Neural cell (in vitro differentiated cells): ENCODE data around the gene LIPA. TPM values are rescaled to one million over a fixed set of nuclear protein-coding genes. Genes with fewer than 3 reads are reported as not detected.

Source experiments
- polyA plus RNA-seq: library from polyadenylated mRNA; depleted of rRNA; stranded (reverse); fragments of >200 nt; gene quantifications from 2 replicates; pipeline ENCODE4 v1.2.3, GENCODE V29; 2014

LIPA gene
- polyA plus RNA-seq, 1 donor from 2014 or later, result 20.8 TPM

Other genes with a start within 250 kb of the LIPA start
- gene CH25H, start 44.5 kb downstream of the LIPA start, polyA plus RNA-seq, result 0.22 TPM in 1 of 2 replicates, not detected in the other
- gene IFIT2, start 50.3 kb upstream of the LIPA start, polyA plus RNA-seq, result 0.26 and 1.1 TPM in 2 replicates
- 0.24 TPM in 1 of 2 replicates, not detected in the other for gene IFIT3, start 76.2 kb upstream of the LIPA start, polyA plus RNA-seq
- gene IFIT1B, start 126.3 kb upstream of the LIPA start, polyA plus RNA-seq, result not detected in 2 replicates
- 0.20 TPM in 1 of 2 replicates, not detected in the other for gene IFIT1, start 140.8 kb upstream of the LIPA start, polyA plus RNA-seq
- gene IFIT5, start 162.8 kb upstream of the LIPA start, polyA plus RNA-seq, result 14.9 and 16.3 TPM in 2 replicates